Right atrium auricular region (tissue), 2 donors: Measurements from ENCODE around the gene PTPRK. TPM values are rescaled to one million over a fixed set of nuclear protein-coding genes. Genes with fewer than 3 reads are reported as not detected.

Source experiments
- DNase-seq: peaks from one replicate; pipeline ENCODE4 v3.0.0-alpha.2; 2019; ENCODE audit warnings: low spot score
- H3K27ac ChIP-seq, 2 donors: fragments of 200-600 bp; sonication (generic); 1 replicate in 1 of 2; 2 replicates in 1 of 2; pipeline ENCODE4 v1.5.1; 2016 to 2019
- H3K27me3 ChIP-seq, 2 donors: fragments of 200-600 bp; sonication (generic); one replicate each; pipeline versions ENCODE4 v1.5.1 to v1.6.0; 2017 to 2019
- H3K36me3 ChIP-seq: fragments of 200-600 bp; sonication (generic); one replicate; pipeline ENCODE4 v1.5.1; 2016
- H3K4me1 ChIP-seq, 2 donors: fragments of 200-600 bp; sonication (generic); one replicate each; pipeline versions ENCODE4 v1.5.1 to v1.6.0; 2017 to 2019
- H3K4me3 ChIP-seq, 2 donors: fragments of 200-600 bp; sonication (generic); 1 replicate in 1 of 2; 2 replicates in 1 of 2; pipeline ENCODE4 v1.5.1; 2017 to 2019; ENCODE audit warnings: mild to moderate bottlenecking in 1 of 2, moderate library complexity in 1 of 2
- H3K9me3 ChIP-seq, 2 donors: fragments of 200-600 bp; sonication (generic); one replicate each; pipeline ENCODE4 v1.5.1; 2019
- CTCF ChIP-seq, 2 donors: fragments of 200-600 bp; sonication (generic); IDR thresholded peaks; one replicate each; pipeline ENCODE4 v1.5.1; 2019; ENCODE audit warnings: antibody characterized with exemption in 2 of 2
- total RNA-seq, 2 donors: library from RNA; depleted of rRNA; stranded (reverse); fragments of >200 nt; gene quantifications; one replicate each; pipeline ENCODE4 v1.1.0, GENCODE V29; 2016

PTPRK gene
- total RNA-seq, 2 donors from 2014 or later: 24.5 to 36.4 TPM

- DNase-seq: no peak
- Histone ChIP-seq H3K27ac (no peak overlapping the region), H3K4me1 (no peaks in the 10 kb centered on the region), H3K4me3 (no peak overlapping the region), H3K9me3 (no peaks in the 10 kb centered on the region), H3K36me3 (no peaks in the 10 kb centered on the region), H3K27me3 (no peaks in the 10 kb centered on the region)
- no peak for TF ChIP-seq CTCF (IDR thresholded peaks at IDR 0.05)
These were observed 126.2 kb downstream of the PTPRK start for GRCh38 chr6:128394167-128394566.

GRCh38 chr6:128389820-128390534 lies 130.4 kb downstream of the PTPRK start:
- peak overlapping the region in 1 of 2 donors; percentile 7 for H3K27ac ChIP-seq
- no peaks in the 10 kb centered on the region for H3K4me1 ChIP-seq
- TF ChIP-seq CTCF (IDR thresholded peaks at IDR 0.05): no peak
- H3K4me3 ChIP-seq: no peak overlapping the region
- no peak for DNase-seq
- no peaks in the 10 kb centered on the region for H3K27me3 ChIP-seq
- no peaks in the 10 kb centered on the region for H3K36me3 ChIP-seq
- no peaks in the 10 kb centered on the region for H3K9me3 ChIP-seq

GRCh38 chr6:128388380-128388779 lies 132.0 kb downstream of the PTPRK start:
- Histone ChIP-seq H3K27ac (no peak overlapping the region), H3K27me3 (no peaks in the 10 kb centered on the region), H3K36me3 (no peaks in the 10 kb centered on the region), H3K4me1 (no peaks in the 10 kb centered on the region), H3K4me3 (no peak overlapping the region), H3K9me3 (no peaks in the 10 kb centered on the region)
- TF ChIP-seq CTCF (IDR thresholded peaks at IDR 0.05): no peak
- DNase-seq: no peak

GRCh38 chr6:128380891-128381290 lies 139.5 kb downstream of the PTPRK start:
- no peaks in the 10 kb centered on the region for H3K36me3 ChIP-seq
- DNase-seq: no peak
- H3K27me3 ChIP-seq: no peaks in the 10 kb centered on the region
- peaks cover 0 to 13% of the 10 kb centered on the region in 2 donors for H3K9me3 ChIP-seq
- no peak overlapping the region for H3K27ac ChIP-seq
- H3K4me3 ChIP-seq: no peak overlapping the region
- H3K4me1 ChIP-seq: peaks cover 0 to 20% of the 10 kb centered on the region in 2 donors
- TF ChIP-seq CTCF (IDR thresholded peaks at IDR 0.05): no peak

- TF ChIP-seq CTCF (IDR thresholded peaks at IDR 0.05): no peak
- Histone ChIP-seq H3K27ac (no peak overlapping the region), H3K4me1 (peaks cover 0 to 20% of the 10 kb centered on the region in 2 donors), H3K9me3 (peaks cover 0 to 15% of the 10 kb centered on the region in 2 donors), H3K27me3 (no peaks in the 10 kb centered on the region), H3K4me3 (no peak overlapping the region), H3K36me3 (no peaks in the 10 kb centered on the region)
- DNase-seq: no peak
These were observed 140.8 kb downstream of the PTPRK start for GRCh38 chr6:128379577-128379976.
